ENCODE data around the gene GRAMD4. TPM values are rescaled to one million over a fixed set of nuclear protein-coding genes. Genes with fewer than 3 reads are reported as not detected.
A peak's percentile ranks its signal among the peaks of the same experiment; 100 is the strongest.

The GRAMD4 gene
- polyA plus RNA-seq, 4 donors, result 20.5 to 25.2 (median 22.9) TPM

GRCh38 chr22:46594947-46595298, 25.3 kb upstream of the GRAMD4 start:
- no peak for DNase-seq (ENCODE audit: low read depth in 4 of 4, low spot score in 3 of 4)

GRCh38 chr22:46595545-46595944, 24.6 kb upstream of the GRAMD4 start:
- DNase-seq (ENCODE audit: low read depth in 4 of 4, low spot score in 3 of 4), result no peak

- DNase-seq (ENCODE audit: low read depth in 4 of 4, low spot score in 3 of 4), result peak in 2 of 4 donors; percentile 51 to 61
Measured at GRCh38 chr22:46596032-46596441, 24.1 kb upstream of the GRAMD4 start.

GRCh38 chr22:46596819-46597218, 23.4 kb upstream of the GRAMD4 start:
- DNase-seq (ENCODE audit: low read depth in 4 of 4, low spot score in 3 of 4), result peak in 1 of 4 donors; percentile 70

- no peak for DNase-seq (ENCODE audit: low read depth in 4 of 4, low spot score in 3 of 4)
Measured at GRCh38 chr22:46598224-46598623, 22.0 kb upstream of the GRAMD4 start.

- no peak for DNase-seq (ENCODE audit: low read depth in 4 of 4, low spot score in 3 of 4)
Measured at GRCh38 chr22:46598737-46599424, 21.3 kb upstream of the GRAMD4 start.

- no peak for DNase-seq (ENCODE audit: low read depth in 4 of 4, low spot score in 3 of 4)
Measured at GRCh38 chr22:46600273-46600796, 19.9 kb upstream of the GRAMD4 start.

GRCh38 chr22:46602025-46602424, 18.2 kb upstream of the GRAMD4 start:
- DNase-seq (ENCODE audit: low read depth in 4 of 4, low spot score in 3 of 4), result no peak

- DNase-seq (ENCODE audit: low read depth in 4 of 4, low spot score in 3 of 4), result no peak
Measured at GRCh38 chr22:46604306-46604690, 15.9 kb upstream of the GRAMD4 start.

GRCh38 chr22:46605117-46605516, 15.1 kb upstream of the GRAMD4 start:
- DNase-seq (ENCODE audit: low read depth in 4 of 4, low spot score in 3 of 4), result no peak

GRCh38 chr22:46606886-46607285, 13.3 kb upstream of the GRAMD4 start:
- DNase-seq (ENCODE audit: low read depth in 4 of 4, low spot score in 3 of 4), result no peak

GRCh38 chr22:46607483-46608114, 12.6 kb upstream of the GRAMD4 start:
- no peak for DNase-seq (ENCODE audit: low read depth in 4 of 4, low spot score in 3 of 4)

GRCh38 chr22:46609175-46609690, 11.0 kb upstream of the GRAMD4 start:
- no peak for DNase-seq (ENCODE audit: low read depth in 4 of 4, low spot score in 3 of 4)

- DNase-seq (ENCODE audit: low read depth in 4 of 4, low spot score in 3 of 4), result no peak
Measured at GRCh38 chr22:46609724-46610201, 10.4 kb upstream of the GRAMD4 start.

GRCh38 chr22:46610356-46610755, 9.8 kb upstream of the GRAMD4 start:
- DNase-seq (ENCODE audit: low read depth in 4 of 4, low spot score in 3 of 4), result no peak

GRCh38 chr22:46611189-46611588, 9.0 kb upstream of the GRAMD4 start:
- no peak for DNase-seq (ENCODE audit: low read depth in 4 of 4, low spot score in 3 of 4)

GRCh38 chr22:46612341-46612903, 7.8 kb upstream of the GRAMD4 start:
- DNase-seq (ENCODE audit: low read depth in 4 of 4, low spot score in 3 of 4), result no peak

GRCh38 chr22:46612904-46613605, 7.1 kb upstream of the GRAMD4 start:
- no peak for DNase-seq (ENCODE audit: low read depth in 4 of 4, low spot score in 3 of 4)

- no peak for DNase-seq (ENCODE audit: low read depth in 4 of 4, low spot score in 3 of 4)
Measured at GRCh38 chr22:46613606-46614021, 6.6 kb upstream of the GRAMD4 start.

- DNase-seq (ENCODE audit: low read depth in 4 of 4, low spot score in 3 of 4), result no peak
Measured at GRCh38 chr22:46614025-46614931, 5.9 kb upstream of the GRAMD4 start.
